K562 (cell line): ENCODE measurements around the gene EXOG. TPM values are rescaled to one million over a fixed set of nuclear protein-coding genes. Genes with fewer than 3 reads are reported as not detected.

Source experiments
- CGGBP1 ChIP-seq: fragments of 250-450 bp; sonication (Bioruptor Pico); IDR thresholded peaks from 2 replicates; pipeline ENCODE4 v1.9.0; 2021; ENCODE audit warnings: mild to moderate bottlenecking
- EP300 ChIP-seq: IDR thresholded peaks from 2 replicates; pipeline ENCODE4 v1.6.1; 2012; ENCODE audit warnings: low read length, improper control_type of control experiment
- HDAC3 ChIP-seq: fragments of 450-650 bp; IDR thresholded peaks from 2 replicates; pipeline ENCODE4 v1.6.1; 2018; ENCODE audit warnings: borderline replicate concordance, mild to moderate bottlenecking, moderate library complexity; ENCODE audit not compliant: partially characterized antibody
- HNRNPK ChIP-seq: fragments of 200-400 bp; formaldehyde crosslinking; IDR thresholded peaks from one replicate; pipeline ENCODE4 v1.6.1; 2018; ENCODE audit warnings: mild to moderate bottlenecking, low read depth, low read length; ENCODE audit not compliant: poor library complexity, severe bottlenecking
- MAFG ChIP-seq: fragments of 450-650 bp; conservative IDR thresholded peaks from 2 replicates; pipeline ENCODE4 v1.6.1; 2016; ENCODE audit warnings: missing genetic modification characterization, missing compliant biosample characterization
- MCM3 ChIP-seq: fragments of 450-650 bp; IDR thresholded peaks from 2 replicates; pipeline ENCODE4 v1.6.1; 2016
- NR1H2 ChIP-seq: sonication (generic); formaldehyde crosslinking; IDR thresholded peaks from 2 replicates; pipeline ENCODE4 v1.4.0; 2020; ENCODE audit warnings: mild to moderate bottlenecking, missing genetic modification reagents
- PCBP1 ChIP-seq: fragments of 200-400 bp; formaldehyde crosslinking; IDR thresholded peaks from 2 replicates; pipeline ENCODE4 v1.6.1; 2018; ENCODE audit warnings: mild to moderate bottlenecking, low read depth, low read length; ENCODE audit not compliant: poor library complexity, severe bottlenecking
- PREB ChIP-seq: sonication (generic); formaldehyde crosslinking; IDR thresholded peaks from 2 replicates; pipeline ENCODE4 v1.8.1; 2023; ENCODE audit warnings: mild to moderate bottlenecking, missing genetic modification reagents
- SIX5 ChIP-seq, 2 experiments: IDR thresholded peaks; 2 replicates each; pipeline ENCODE4 v1.6.1; 2011; ENCODE audit warnings: low read length in 2 of 2, borderline replicate concordance in 1 of 2, low read depth in 1 of 2, mild to moderate bottlenecking in 1 of 2, moderate library complexity in 1 of 2; ENCODE audit not compliant: insufficient read depth in 1 of 2
- SP1 ChIP-seq: sonication (generic); formaldehyde crosslinking; IDR thresholded peaks from 2 replicates; pipeline ENCODE4 v1.8.1; 2022; ENCODE audit warnings: mild to moderate bottlenecking, missing genetic modification reagents
- SRSF3 ChIP-seq: fragments of 200-400 bp; formaldehyde crosslinking; IDR thresholded peaks from 2 replicates; pipeline ENCODE4 v1.6.1; 2016; ENCODE audit warnings: mild to moderate bottlenecking, low read length, moderate library complexity; ENCODE audit not compliant: insufficient read depth
- TEAD2 ChIP-seq: fragments of 450-650 bp; IDR thresholded peaks from 2 replicates; pipeline ENCODE4 v1.6.1; 2016; ENCODE audit warnings: missing genetic modification characterization, control low read depth, missing compliant biosample characterization
- THRA ChIP-seq: fragments of 450-650 bp; IDR thresholded peaks from 2 replicates; pipeline ENCODE4 v1.6.1; 2017; ENCODE audit warnings: mild to moderate bottlenecking, moderate library complexity
- ZBTB1 ChIP-seq: sonication (generic); formaldehyde crosslinking; IDR thresholded peaks from 2 replicates; pipeline ENCODE4 v1.8.1; 2023; ENCODE audit warnings: missing genetic modification reagents, low read depth, mild to moderate bottlenecking, borderline replicate concordance
- ZFP30 ChIP-seq: fragments of 250-450 bp; sonication (Bioruptor Pico); IDR thresholded peaks from 2 replicates; pipeline ENCODE4 v1.8.0; 2022; ENCODE audit warnings: moderate library complexity, mild to moderate bottlenecking, inconsistent platforms, borderline replicate concordance
- ZNF212 ChIP-seq: fragments of 450-650 bp; formaldehyde crosslinking; IDR thresholded peaks from 2 replicates; pipeline ENCODE4 v1.4.0; 2020; ENCODE audit warnings: mild to moderate bottlenecking
- ZNF324 ChIP-seq: fragments of 250-450 bp; sonication (Bioruptor Pico); IDR thresholded peaks from 2 replicates; pipeline ENCODE4 v1.4.0; 2020; ENCODE audit warnings: mild to moderate bottlenecking
- ZNF41 ChIP-seq: fragments of 250-450 bp; sonication (Bioruptor Pico); conservative IDR thresholded peaks from 2 replicates; pipeline ENCODE4 v1.4.0; 2020; ENCODE audit warnings: mild to moderate bottlenecking
- polyA plus RNA-seq, 8 experiments: library from polyadenylated mRNA; depleted of rRNA in 4 of 8; stranded (reverse) in 5 of 8; unstranded in 3 of 8; fragments of >200 nt; fragmentation: Nextera tagmentation in 2 of 8; fragmentation: Illumina TruSeq in 1 of 8; extraction: Ambion mirVana in 2 of 8; extraction: Trizol in 1 of 8; gene quantifications; 2 replicates each; pipeline versions ENCODE4 v1.2.1 to v1.2.3, GENCODE V29; 2011 to 2014; ENCODE audit warnings: inconsistent platforms in 1 of 8, missing spikeins in 1 of 8
- total RNA-seq, 7 experiments: library from RNA; depleted of rRNA in 6 of 7; stranded (reverse); fragments of >200 nt in 6 of 7; fragmentation: Illumina TruSeq in 2 of 7; extraction: Trizol in 2 of 7; gene quantifications; 2 replicates each; pipeline versions ENCODE4 v1.2.1 to v1.2.3, GENCODE V29; 2011 to 2021; ENCODE audit warnings: low replicate concordance in 1 of 7
- TF ChIP-seq, protein P1 (sequence below): fragments of 250-450 bp; sonication (Bioruptor Pico); IDR thresholded peaks from 2 replicates; pipeline ENCODE4 v1.4.0; 2020; ENCODE audit warnings: mild to moderate bottlenecking, moderate library complexity
- TF ChIP-seq, protein P2 (sequence below): fragments of 450-650 bp; formaldehyde crosslinking; IDR thresholded peaks from 2 replicates; pipeline ENCODE4 v1.4.0; 2022; ENCODE audit warnings: mild to moderate bottlenecking, moderate library complexity

Gene EXOG
- total and polyA plus RNA-seq, 9 of the 15 experiments (the other 6 are each of a cell fraction or from before 2014, with no cell fraction given) = 10.8 to 21.7 (median 14.8) TPM

- TF ChIP-seq ZFP30 (CRISPR knock-in tag) (no peak), PCBP1 (peak; percentile 63), CGGBP1 (CRISPR knock-in tag) (no peak), SP1 (peak; percentile 12), HNRNPK (no peak), ZNF212 (CRISPR knock-in tag) (no peak), PREB (CRISPR knock-in tag) (0 out of 2 replicates have a peak, but pooled peaks have one; percentile 52), HDAC3 (no peak), TEAD2 (tag) (no peak), ZNF324 (CRISPR knock-in tag) (no peak), MCM3 (no peak), THRA (no peak), ZBTB1 (CRISPR knock-in tag) (no peak), NR1H2 (CRISPR knock-in tag) (no peak), EP300 (no peak), MAFG (tag) (no peak), SRSF3 (no peak), ZNF41 (CRISPR knock-in tag) (no peak), SIX5 (IDR thresholded peaks at IDR 0.05; ENCODE audit: borderline replicate concordance in 1 of 2, insufficient read depth in 1 of 2, low read depth in 1 of 2, low read length in 2 of 2) (no peak)
- TF ChIP-seq, protein P1, sequence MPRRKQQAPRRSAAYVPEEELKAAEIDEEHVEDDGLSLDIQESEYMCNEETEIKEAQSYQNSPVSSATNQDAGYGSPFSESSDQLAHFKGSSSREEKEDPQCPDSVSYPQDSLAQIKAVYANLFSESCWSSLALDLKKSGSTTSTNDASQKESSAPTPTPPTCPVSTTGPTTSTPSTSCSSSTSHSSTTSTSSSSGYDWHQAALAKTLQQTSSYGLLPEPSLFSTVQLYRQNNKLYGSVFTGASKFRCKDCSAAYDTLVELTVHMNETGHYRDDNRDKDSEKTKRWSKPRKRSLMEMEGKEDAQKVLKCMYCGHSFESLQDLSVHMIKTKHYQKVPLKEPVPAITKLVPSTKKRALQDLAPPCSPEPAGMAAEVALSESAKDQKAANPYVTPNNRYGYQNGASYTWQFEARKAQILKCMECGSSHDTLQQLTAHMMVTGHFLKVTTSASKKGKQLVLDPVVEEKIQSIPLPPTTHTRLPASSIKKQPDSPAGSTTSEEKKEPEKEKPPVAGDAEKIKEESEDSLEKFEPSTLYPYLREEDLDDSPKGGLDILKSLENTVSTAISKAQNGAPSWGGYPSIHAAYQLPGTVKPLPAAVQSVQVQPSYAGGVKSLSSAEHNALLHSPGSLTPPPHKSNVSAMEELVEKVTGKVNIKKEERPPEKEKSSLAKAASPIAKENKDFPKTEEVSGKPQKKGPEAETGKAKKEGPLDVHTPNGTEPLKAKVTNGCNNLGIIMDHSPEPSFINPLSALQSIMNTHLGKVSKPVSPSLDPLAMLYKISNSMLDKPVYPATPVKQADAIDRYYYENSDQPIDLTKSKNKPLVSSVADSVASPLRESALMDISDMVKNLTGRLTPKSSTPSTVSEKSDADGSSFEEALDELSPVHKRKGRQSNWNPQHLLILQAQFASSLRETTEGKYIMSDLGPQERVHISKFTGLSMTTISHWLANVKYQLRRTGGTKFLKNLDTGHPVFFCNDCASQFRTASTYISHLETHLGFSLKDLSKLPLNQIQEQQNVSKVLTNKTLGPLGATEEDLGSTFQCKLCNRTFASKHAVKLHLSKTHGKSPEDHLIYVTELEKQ = no peak
- TF ChIP-seq, protein P2, sequence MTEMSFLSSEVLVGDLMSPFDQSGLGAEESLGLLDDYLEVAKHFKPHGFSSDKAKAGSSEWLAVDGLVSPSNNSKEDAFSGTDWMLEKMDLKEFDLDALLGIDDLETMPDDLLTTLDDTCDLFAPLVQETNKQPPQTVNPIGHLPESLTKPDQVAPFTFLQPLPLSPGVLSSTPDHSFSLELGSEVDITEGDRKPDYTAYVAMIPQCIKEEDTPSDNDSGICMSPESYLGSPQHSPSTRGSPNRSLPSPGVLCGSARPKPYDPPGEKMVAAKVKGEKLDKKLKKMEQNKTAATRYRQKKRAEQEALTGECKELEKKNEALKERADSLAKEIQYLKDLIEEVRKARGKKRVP = no peak
Observed at GRCh38 chr3:38454884-38455638, 41.1 kb upstream of the EXOG start (continued).
